Measurements from ENCODE around the gene CYP3A7. TPM values are rescaled to one million over a fixed set of nuclear protein-coding genes. Genes with fewer than 3 reads are reported as not detected.
"Not testable (repeated sequence)": the region's sequence is repeated elsewhere in the genome, so short reads cannot be mapped to it uniquely, and the experiment has no call there.

The CYP3A7 gene
- total RNA-seq, 1 experiment from 2014 or later: not detected

DNA sequence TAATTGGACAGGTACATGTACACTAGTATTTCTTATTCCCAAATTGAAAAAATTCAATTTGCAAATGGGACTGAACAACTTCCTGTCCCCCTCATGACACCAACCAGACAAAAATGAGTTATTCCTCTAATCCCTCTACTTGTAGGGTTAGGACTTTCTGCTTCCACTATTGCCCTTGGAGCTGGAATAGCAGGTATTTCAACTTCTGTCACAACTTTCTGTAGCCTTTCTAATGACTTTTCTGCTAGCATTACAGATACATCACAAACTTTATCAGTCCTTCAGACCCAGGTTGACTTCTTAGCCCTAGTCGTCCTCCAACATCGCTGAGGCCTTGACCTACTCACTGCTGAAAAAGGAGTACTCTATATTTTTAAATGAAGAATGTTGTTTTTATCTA is 6.4 kb downstream of the CYP3A7 start:
- no peak overlapping the region for H4K8ac ChIP-seq (replicated peaks; ENCODE audit: insufficient read length, low read depth, low read length)
- no peak overlapping the region for H4K91ac ChIP-seq (ENCODE audit: insufficient read length, low read depth, low read length)
- H3K23ac ChIP-seq (ENCODE audit: insufficient read length, low read depth, low read length): no peak overlapping the region
- no peak overlapping the region for H3K27ac Mint-ChIP-seq
- H3K27ac ChIP-seq (ENCODE audit: insufficient read length, low read depth, low read length): no peak overlapping the region
- no peak overlapping the region for H4K5ac ChIP-seq (ENCODE audit: insufficient read length, low read depth, low read length)
- H3K4me1 ChIP-seq (ENCODE audit: insufficient read depth, low read length): no peaks in the 10 kb centered on the region
- no peak overlapping the region for H3T11ph ChIP-seq (ENCODE audit: low read length)
- H3K9me3 Mint-ChIP-seq: no peaks in the 10 kb centered on the region
- H2BK5ac ChIP-seq (ENCODE audit: insufficient read length, low read length): no peak overlapping the region
- H3K4me2 ChIP-seq (ENCODE audit: insufficient read depth, insufficient read length, low read length): no peak overlapping the region
- no peak overlapping the region for H3K9ac ChIP-seq (ENCODE audit: extremely low read depth, insufficient read length, low read length)
- H3K14ac ChIP-seq (ENCODE audit: insufficient read depth, low read length): no peak overlapping the region
- H3K27me3 Mint-ChIP-seq (ENCODE audit: low read depth): peaks cover 6% of the 10 kb centered on the region
- no peaks in the 10 kb centered on the region for H3K9me3 ChIP-seq (ENCODE audit: control insufficient read depth, low read depth, low read length)
- no peak overlapping the region for H2BK12ac ChIP-seq (ENCODE audit: insufficient read length, low read depth, low read length)
- H2BK120ac ChIP-seq (ENCODE audit: low read depth, low read length, poor library complexity, severe bottlenecking): no peak overlapping the region
- H3K56ac ChIP-seq (ENCODE audit: insufficient read length, low read depth, low read length): no peak overlapping the region
- H2AK5ac ChIP-seq (ENCODE audit: insufficient read length, low read length): no peak overlapping the region
- no peaks in the 10 kb centered on the region for H3K79me1 ChIP-seq (ENCODE audit: insufficient read depth, low read depth, low read length, poor library complexity, severe bottlenecking)
- H3K18ac ChIP-seq (ENCODE audit: insufficient read length, low read depth, low read length): no peak overlapping the region
- no peak overlapping the region for H2AFZ ChIP-seq (ENCODE audit: low read length)
- no peaks in the 10 kb centered on the region for H3K79me2 ChIP-seq (ENCODE audit: insufficient read depth, low read length)
- no peaks in the 10 kb centered on the region for H3K36me3 Mint-ChIP-seq (ENCODE audit: insufficient read depth in 1 of 3, low read depth in 3 of 3)
- no peak overlapping the region for H2BK15ac ChIP-seq (ENCODE audit: low read depth, low read length)
- no CpG with 5 or more reads among the region's 2 CpGs for WGBS (ENCODE audit: extremely low coverage, insufficient read length, low lambda C conversion rate)
- H4K20me1 ChIP-seq (ENCODE audit: control insufficient read depth, insufficient read depth, insufficient read length): no peaks in the 10 kb centered on the region
- DNase-seq: no peak
- H3K27me3 ChIP-seq (ENCODE audit: insufficient read depth, low read length): no peaks in the 10 kb centered on the region
- no peak overlapping the region for H3K4ac ChIP-seq (ENCODE audit: low read depth, low read length)
- H3K23me2 ChIP-seq (ENCODE audit: insufficient read length, low read depth, low read length, poor library complexity, severe bottlenecking): no peaks in the 10 kb centered on the region
- no peak overlapping the region for H2BK20ac ChIP-seq (ENCODE audit: low read depth, low read length, poor library complexity, severe bottlenecking)
- H3K4me1 Mint-ChIP-seq: no peaks in the 10 kb centered on the region
- H3K4me3 Mint-ChIP-seq: no peak overlapping the region
- TF ChIP-seq, protein P1, sequence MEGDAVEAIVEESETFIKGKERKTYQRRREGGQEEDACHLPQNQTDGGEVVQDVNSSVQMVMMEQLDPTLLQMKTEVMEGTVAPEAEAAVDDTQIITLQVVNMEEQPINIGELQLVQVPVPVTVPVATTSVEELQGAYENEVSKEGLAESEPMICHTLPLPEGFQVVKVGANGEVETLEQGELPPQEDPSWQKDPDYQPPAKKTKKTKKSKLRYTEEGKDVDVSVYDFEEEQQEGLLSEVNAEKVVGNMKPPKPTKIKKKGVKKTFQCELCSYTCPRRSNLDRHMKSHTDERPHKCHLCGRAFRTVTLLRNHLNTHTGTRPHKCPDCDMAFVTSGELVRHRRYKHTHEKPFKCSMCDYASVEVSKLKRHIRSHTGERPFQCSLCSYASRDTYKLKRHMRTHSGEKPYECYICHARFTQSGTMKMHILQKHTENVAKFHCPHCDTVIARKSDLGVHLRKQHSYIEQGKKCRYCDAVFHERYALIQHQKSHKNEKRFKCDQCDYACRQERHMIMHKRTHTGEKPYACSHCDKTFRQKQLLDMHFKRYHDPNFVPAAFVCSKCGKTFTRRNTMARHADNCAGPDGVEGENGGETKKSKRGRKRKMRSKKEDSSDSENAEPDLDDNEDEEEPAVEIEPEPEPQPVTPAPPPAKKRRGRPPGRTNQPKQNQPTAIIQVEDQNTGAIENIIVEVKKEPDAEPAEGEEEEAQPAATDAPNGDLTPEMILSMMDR (conservative IDR thresholded peaks at IDR 0.05): no peak

- H3K36me3 Mint-ChIP-seq (ENCODE audit: insufficient read depth in 1 of 3, low read depth in 3 of 3); H3K9me3 Mint-ChIP-seq; H3K23ac ChIP-seq (ENCODE audit: insufficient read length, low read depth, low read length); H4K91ac ChIP-seq (ENCODE audit: insufficient read length, low read depth, low read length); H3K79me1 ChIP-seq (ENCODE audit: insufficient read depth, low read depth, low read length, poor library complexity, severe bottlenecking); H2BK15ac ChIP-seq (ENCODE audit: low read depth, low read length); H3K27ac ChIP-seq (ENCODE audit: insufficient read length, low read depth, low read length); H3K14ac ChIP-seq (ENCODE audit: insufficient read depth, low read length); H2BK12ac ChIP-seq (ENCODE audit: insufficient read length, low read depth, low read length); H4K8ac ChIP-seq (replicated peaks; ENCODE audit: insufficient read length, low read depth, low read length); H3K27ac Mint-ChIP-seq; H3K4me1 Mint-ChIP-seq; H2BK20ac ChIP-seq (ENCODE audit: low read depth, low read length, poor library complexity, severe bottlenecking); H3K9me3 ChIP-seq (ENCODE audit: control insufficient read depth, low read depth, low read length); H3T11ph ChIP-seq (ENCODE audit: low read length); H3K18ac ChIP-seq (ENCODE audit: insufficient read length, low read depth, low read length); DNase-seq; H3K27me3 ChIP-seq (ENCODE audit: insufficient read depth, low read length); H3K56ac ChIP-seq (ENCODE audit: insufficient read length, low read depth, low read length); H2BK120ac ChIP-seq (ENCODE audit: low read depth, low read length, poor library complexity, severe bottlenecking); H2AK5ac ChIP-seq (ENCODE audit: insufficient read length, low read length); H3K9ac ChIP-seq (ENCODE audit: extremely low read depth, insufficient read length, low read length); H3K79me2 ChIP-seq (ENCODE audit: insufficient read depth, low read length); H3K4me3 Mint-ChIP-seq; H3K4ac ChIP-seq (ENCODE audit: low read depth, low read length); H2AFZ ChIP-seq (ENCODE audit: low read length); H4K20me1 ChIP-seq (ENCODE audit: control insufficient read depth, insufficient read depth, insufficient read length); H3K4me2 ChIP-seq (ENCODE audit: insufficient read depth, insufficient read length, low read length); H3K4me1 ChIP-seq (ENCODE audit: insufficient read depth, low read length); H2BK5ac ChIP-seq (ENCODE audit: insufficient read length, low read length); H3K23me2 ChIP-seq (ENCODE audit: insufficient read length, low read depth, low read length, poor library complexity, severe bottlenecking); H4K5ac ChIP-seq (ENCODE audit: insufficient read length, low read depth, low read length): not testable (repeated sequence)
- H3K27me3 Mint-ChIP-seq (ENCODE audit: low read depth): peaks cover 31% of the 10 kb centered on the region
- no CpG with 5 or more reads among the region's 6 CpGs for WGBS (ENCODE audit: extremely low coverage, insufficient read length, low lambda C conversion rate)
These were observed 11.8 kb downstream of the CYP3A7 start for GRCh38 chr7:99723201-99723600.

Measured in H9 (cell line).